Type B pancreatic cell (in vitro differentiated cells): ENCODE results near the gene MAP2K4. TPM values are rescaled to one million over a fixed set of nuclear protein-coding genes. Genes with fewer than 3 reads are reported as not detected.

ENCODE experiments used
- DNase-seq: peaks from one replicate; pipeline ENCODE4 v3.0.0; 2021; ENCODE audit warnings: mixed read lengths; ENCODE audit not compliant: unreplicated experiment; ENCODE audit errors: extremely low spot score
- H3K27ac Mint-ChIP-seq: 2 replicates; pipeline ENCODE4 v1.8.0; 2021; ENCODE audit warnings: mild to moderate bottlenecking, mixed read lengths
- H3K27me3 Mint-ChIP-seq: 2 replicates; pipeline ENCODE4 v1.8.0; 2021; ENCODE audit warnings: mixed read lengths
- H3K36me3 Mint-ChIP-seq: 2 replicates; pipeline ENCODE4 v1.8.0; 2021; ENCODE audit warnings: mixed read lengths
- H3K4me1 Mint-ChIP-seq: one replicate; pipeline ENCODE4 v1.8.0; 2021; ENCODE audit warnings: mixed read lengths; ENCODE audit not compliant: unreplicated experiment
- H3K4me3 Mint-ChIP-seq: 2 replicates; pipeline ENCODE4 v1.8.0; 2021; ENCODE audit warnings: mild to moderate bottlenecking, mixed read lengths
- H3K9me3 Mint-ChIP-seq: 2 replicates; pipeline ENCODE4 v1.8.0; 2021; ENCODE audit warnings: mixed read lengths
- CTCF ChIP-seq: fragments of 200-600 bp; sonication (generic); conservative IDR thresholded peaks from 2 replicates; pipeline ENCODE4 v1.5.0; 2021; ENCODE audit warnings: antibody characterized with exemption, mild to moderate bottlenecking
- total RNA-seq: library from RNA; stranded (reverse); gene quantifications from 2 replicates; pipeline ENCODE4 v1.2.1, GENCODE V29; 2021; ENCODE audit warnings: low replicate concordance

The MAP2K4 gene
- total RNA-seq, 1 donor from 2014 or later: 49.6 TPM

GRCh38 chr17:12047681-12048376 is 27.2 kb downstream of the MAP2K4 start:
- H3K4me1 Mint-ChIP-seq: peaks cover 46% of the 10 kb centered on the region
- no peak overlapping the region for H3K4me3 Mint-ChIP-seq
- H3K27ac Mint-ChIP-seq: no peak overlapping the region
- TF ChIP-seq CTCF: no peak
- peaks cover 8% of the 10 kb centered on the region for H3K36me3 Mint-ChIP-seq
- DNase-seq: no peak
- peaks cover 4% of the 10 kb centered on the region for H3K9me3 Mint-ChIP-seq
- no peaks in the 10 kb centered on the region for H3K27me3 Mint-ChIP-seq

- Mint-ChIP-seq H3K9me3 (peaks cover 4% of the 10 kb centered on the region), H3K27ac (no peak overlapping the region), H3K4me1 (peaks cover 49% of the 10 kb centered on the region), H3K4me3 (no peak overlapping the region), H3K27me3 (no peaks in the 10 kb centered on the region), H3K36me3 (peaks cover 8% of the 10 kb centered on the region)
- DNase-seq: no peak
- TF ChIP-seq CTCF: no peak
Measured at GRCh38 chr17:12048843-12049473, 28.3 kb downstream of the MAP2K4 start.

- Mint-ChIP-seq H3K4me3 (no peak overlapping the region), H3K4me1 (peaks cover 45% of the 10 kb centered on the region), H3K36me3 (peaks cover 4% of the 10 kb centered on the region), H3K27me3 (no peaks in the 10 kb centered on the region), H3K9me3 (peaks cover 4% of the 10 kb centered on the region), H3K27ac (no peak overlapping the region)
- TF ChIP-seq CTCF: no peak
- no peak for DNase-seq
Measured at GRCh38 chr17:12050646-12051225, 30.1 kb downstream of the MAP2K4 start.

GRCh38 chr17:12053552-12053951 is 32.9 kb downstream of the MAP2K4 start:
- TF ChIP-seq CTCF: no peak
- no peak overlapping the region for H3K27ac Mint-ChIP-seq
- peaks cover 31% of the 10 kb centered on the region for H3K4me1 Mint-ChIP-seq
- H3K4me3 Mint-ChIP-seq: no peak overlapping the region
- no peaks in the 10 kb centered on the region for H3K9me3 Mint-ChIP-seq
- H3K36me3 Mint-ChIP-seq: peaks cover 7% of the 10 kb centered on the region
- no peak for DNase-seq
- H3K27me3 Mint-ChIP-seq: no peaks in the 10 kb centered on the region

- H3K4me3 Mint-ChIP-seq: no peak overlapping the region
- no peak for DNase-seq
- TF ChIP-seq CTCF: no peak
- no peaks in the 10 kb centered on the region for H3K27me3 Mint-ChIP-seq
- H3K9me3 Mint-ChIP-seq: no peaks in the 10 kb centered on the region
- H3K36me3 Mint-ChIP-seq: peaks cover 13% of the 10 kb centered on the region
- peaks cover 22% of the 10 kb centered on the region for H3K4me1 Mint-ChIP-seq
- H3K27ac Mint-ChIP-seq: no peak overlapping the region
Measured at GRCh38 chr17:12055889-12056288, 35.2 kb downstream of the MAP2K4 start.
